Activated naive CD8-positive, alpha-beta T cell treated with anti-CD3 and anti-CD28 coated beads, Interleukin-2, amount 50 U/mL, for 24 hours (primary cell): ENCODE results near the gene OSTC.

Source experiments
- ATAC-seq: fragments of 150-1000 bp; cut with Tn5 transposase; one replicate; pipeline ENCODE4 v1.10.0; 2021
- DNase-seq: peaks from one replicate; pipeline ENCODE4 v3.0.0; 2021
- H3K27ac Mint-ChIP-seq: one replicate; pipeline ENCODE4 v1.8.0; 2021; ENCODE audit warnings: mild to moderate bottlenecking, mixed read lengths
- H3K27me3 Mint-ChIP-seq: one replicate; pipeline ENCODE4 v1.8.0; 2021; ENCODE audit warnings: mixed read lengths
- H3K36me3 Mint-ChIP-seq: one replicate; pipeline ENCODE4 v1.8.0; 2021; ENCODE audit warnings: low read depth, mixed read lengths
- H3K4me1 Mint-ChIP-seq: one replicate; pipeline ENCODE4 v1.8.0; 2021; ENCODE audit warnings: mixed read lengths
- H3K4me3 Mint-ChIP-seq: one replicate; pipeline ENCODE4 v1.8.0; 2021; ENCODE audit warnings: mild to moderate bottlenecking, moderate library complexity, mixed read lengths
- H3K9me3 Mint-ChIP-seq: one replicate; pipeline ENCODE4 v1.8.0; 2021; ENCODE audit warnings: mixed read lengths

Gene OSTC

GRCh38 chr4:108624263-108625056 lies 25.9 kb upstream of the OSTC start:
- Mint-ChIP-seq H3K9me3 (no peaks in the 10 kb centered on the region), H3K27me3 (peaks cover 3% of the 10 kb centered on the region), H3K4me3 (peak overlapping the region; percentile 98), H3K27ac (peak overlapping the region; percentile 98), H3K36me3 (peaks cover 78% of the 10 kb centered on the region), H3K4me1 (peaks cover 56% of the 10 kb centered on the region)
- ATAC-seq (no peak), DNase-seq (no peak)

DNA sequence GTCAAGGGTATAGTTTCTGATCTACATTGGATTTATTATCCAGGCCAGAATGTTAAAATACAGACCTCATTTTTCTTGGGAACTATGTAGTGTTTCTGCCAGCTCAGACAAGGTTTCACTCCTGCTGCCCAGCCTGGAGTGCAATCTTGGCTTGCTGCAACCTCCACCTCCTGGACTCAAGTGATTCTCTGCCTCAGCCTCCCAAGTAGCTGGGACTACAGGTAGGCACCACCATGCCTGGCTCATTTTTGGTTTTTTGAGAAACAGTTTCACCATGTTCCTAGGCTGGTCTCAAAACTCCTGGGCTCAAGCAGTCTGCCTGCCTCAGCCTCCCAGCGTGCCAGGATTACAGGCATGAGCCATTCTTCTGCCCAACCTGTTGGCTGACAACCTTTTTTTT lies 24.3 kb upstream of the OSTC start:
- Mint-ChIP-seq H3K4me3 (peak overlapping the region; percentile 98), H3K4me1 (peaks cover 48% of the 10 kb centered on the region), H3K36me3 (peaks cover 82% of the 10 kb centered on the region), H3K27ac (no peak overlapping the region), H3K9me3 (no peaks in the 10 kb centered on the region), H3K27me3 (no peaks in the 10 kb centered on the region)
- ATAC-seq, result no peak
- no peak for DNase-seq

DNA sequence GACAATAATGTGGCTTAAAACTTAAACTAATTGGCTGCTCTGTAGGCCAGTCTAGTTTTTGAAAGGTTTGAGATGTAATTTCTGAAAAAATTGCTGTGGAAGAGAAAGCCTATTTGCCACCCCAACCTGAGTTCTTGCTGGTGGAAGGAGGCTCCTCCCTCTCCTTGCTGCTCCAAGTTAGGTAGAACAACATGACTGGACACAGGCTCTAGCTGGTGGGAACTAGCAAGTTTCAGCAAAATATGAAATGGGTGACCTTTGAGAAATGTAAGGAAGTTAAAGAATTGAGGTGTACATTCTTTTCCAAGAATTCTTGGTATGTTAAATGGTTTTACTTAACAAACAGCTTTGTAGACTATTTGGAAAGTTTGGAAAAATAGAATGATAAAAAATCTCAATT lies 22.0 kb upstream of the OSTC start:
- Mint-ChIP-seq H3K9me3 (no peaks in the 10 kb centered on the region), H3K4me3 (no peak overlapping the region), H3K4me1 (peaks cover 31% of the 10 kb centered on the region), H3K27me3 (no peaks in the 10 kb centered on the region), H3K36me3 (peaks cover 77% of the 10 kb centered on the region), H3K27ac (no peak overlapping the region)
- ATAC-seq (no peak), DNase-seq (no peak)

DNA sequence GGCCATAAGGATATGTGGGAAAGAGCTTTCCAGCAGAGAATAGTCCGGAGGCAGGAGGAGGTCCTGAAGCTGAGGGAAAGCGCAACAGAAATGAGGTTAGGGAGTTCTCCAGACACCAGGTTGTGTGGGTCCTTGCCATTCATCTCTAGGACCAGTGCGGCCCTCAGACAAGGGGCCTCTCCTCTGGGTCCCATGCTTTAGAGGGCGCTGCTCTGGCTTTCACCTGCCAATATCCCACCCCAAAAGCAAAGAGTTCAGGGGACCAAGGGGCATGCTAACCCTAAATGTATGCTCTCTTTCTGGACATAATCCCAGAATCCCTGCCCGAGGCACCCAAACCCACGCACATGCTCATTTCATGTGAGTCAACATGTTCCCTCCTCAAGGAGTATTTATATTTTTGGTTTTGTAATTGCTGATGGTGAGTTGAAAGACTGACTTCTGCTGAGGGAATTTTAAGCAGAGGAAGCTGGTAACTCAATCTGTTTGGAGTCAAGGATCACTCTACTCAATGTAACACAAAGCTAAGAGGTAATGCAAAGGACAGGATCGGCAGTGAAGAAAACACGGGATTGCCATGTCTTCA lies 15.2 kb upstream of the OSTC start:
- no peaks in the 10 kb centered on the region for H3K9me3 Mint-ChIP-seq
- no peak overlapping the region for H3K27ac Mint-ChIP-seq
- H3K4me1 Mint-ChIP-seq, result no peaks in the 10 kb centered on the region
- DNase-seq (no peak), ATAC-seq (peak; percentile 28)
- peaks cover 55% of the 10 kb centered on the region for H3K36me3 Mint-ChIP-seq
- no peak overlapping the region for H3K4me3 Mint-ChIP-seq
- H3K27me3 Mint-ChIP-seq, result no peaks in the 10 kb centered on the region

DNA sequence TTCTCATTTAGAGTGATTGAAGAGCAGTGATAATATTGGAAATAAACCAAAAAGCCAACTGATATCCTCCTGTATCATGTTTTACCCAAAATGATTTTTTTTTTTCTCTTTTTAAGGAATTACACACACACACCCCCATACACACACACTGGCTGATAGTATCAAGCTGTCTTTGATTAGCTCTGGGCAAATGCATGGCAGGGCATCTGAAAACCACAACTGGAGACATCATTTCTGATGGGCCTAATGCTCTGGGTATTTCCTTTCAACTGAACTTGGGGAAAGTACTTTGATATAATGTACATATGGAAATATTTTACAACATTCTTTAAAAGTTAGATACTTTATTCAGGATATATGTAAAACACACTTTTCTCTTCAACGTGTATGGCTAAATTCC lies 14.2 kb upstream of the OSTC start:
- no peak for DNase-seq
- no peaks in the 10 kb centered on the region for H3K27me3 Mint-ChIP-seq
- peaks cover 52% of the 10 kb centered on the region for H3K36me3 Mint-ChIP-seq
- H3K4me1 Mint-ChIP-seq, result no peaks in the 10 kb centered on the region
- no peak overlapping the region for H3K4me3 Mint-ChIP-seq
- H3K9me3 Mint-ChIP-seq, result no peaks in the 10 kb centered on the region
- H3K27ac Mint-ChIP-seq, result no peak overlapping the region
- ATAC-seq, result no peak

GRCh38 chr4:108637856-108638255 lies 12.5 kb upstream of the OSTC start:
- no peak overlapping the region for H3K4me3 Mint-ChIP-seq

DNA sequence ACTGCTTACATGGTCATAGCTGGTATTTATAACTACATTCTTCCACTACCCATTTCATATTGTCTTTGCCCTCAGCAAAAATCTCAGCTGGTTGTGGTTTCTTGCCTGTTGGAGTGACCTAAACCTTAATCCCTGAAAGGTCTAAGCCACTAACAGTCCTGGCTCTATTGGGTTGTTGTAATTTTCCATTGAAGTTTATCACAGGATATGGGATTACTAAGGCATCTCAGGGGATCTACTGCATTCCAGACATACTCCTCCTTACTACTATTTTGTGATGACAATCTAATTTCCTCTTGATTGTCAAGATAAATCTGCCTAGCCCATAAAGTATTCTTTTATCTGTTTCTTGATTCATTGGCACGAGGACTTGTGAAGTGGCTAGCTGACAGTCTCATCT lies 6.2 kb upstream of the OSTC start:
- no peak for DNase-seq
- H3K27me3 Mint-ChIP-seq, result no peaks in the 10 kb centered on the region
- peaks cover 10% of the 10 kb centered on the region for H3K36me3 Mint-ChIP-seq
- no peaks in the 10 kb centered on the region for H3K9me3 Mint-ChIP-seq
- ATAC-seq, result no peak
- H3K4me1 Mint-ChIP-seq, result peaks cover 3% of the 10 kb centered on the region
- H3K4me3 Mint-ChIP-seq, result no peak overlapping the region
- H3K27ac Mint-ChIP-seq, result no peak overlapping the region

More at GRCh38 chr4:108637856-108638255, 12.5 kb upstream of the OSTC start:
- H3K27me3 Mint-ChIP-seq, result no peaks in the 10 kb centered on the region
- DNase-seq (no peak), ATAC-seq (no peak)
- H3K27ac Mint-ChIP-seq, result no peak overlapping the region
- H3K4me1 Mint-ChIP-seq, result no peaks in the 10 kb centered on the region
- H3K9me3 Mint-ChIP-seq, result no peaks in the 10 kb centered on the region
- peaks cover 39% of the 10 kb centered on the region for H3K36me3 Mint-ChIP-seq

DNA sequence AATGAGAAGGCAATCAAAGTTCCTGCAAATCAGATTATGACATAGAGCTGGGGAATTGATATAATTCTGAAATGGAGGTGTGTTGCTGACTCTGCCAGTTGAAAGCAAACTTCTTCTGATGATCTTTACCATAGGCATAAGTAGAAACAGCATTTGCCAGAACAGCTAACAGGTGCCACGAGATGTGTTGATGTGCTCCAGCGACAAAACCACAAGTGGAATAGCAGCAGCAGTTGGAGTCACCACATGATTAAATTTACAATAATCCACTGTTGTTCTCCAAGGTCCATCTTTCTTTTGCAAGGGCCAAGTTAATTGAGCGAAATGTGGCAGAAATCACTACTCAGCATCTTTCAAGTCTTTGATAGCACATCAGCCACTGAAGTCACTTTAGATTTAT lies 3.7 kb upstream of the OSTC start:
- H3K4me1 Mint-ChIP-seq, result peaks cover 23% of the 10 kb centered on the region
- no peak overlapping the region for H3K4me3 Mint-ChIP-seq
- no peaks in the 10 kb centered on the region for H3K9me3 Mint-ChIP-seq
- peaks cover 9% of the 10 kb centered on the region for H3K36me3 Mint-ChIP-seq
- H3K27ac Mint-ChIP-seq, result no peak overlapping the region
- DNase-seq (no peak), ATAC-seq (no peak)
- H3K27me3 Mint-ChIP-seq, result no peaks in the 10 kb centered on the region

DNA sequence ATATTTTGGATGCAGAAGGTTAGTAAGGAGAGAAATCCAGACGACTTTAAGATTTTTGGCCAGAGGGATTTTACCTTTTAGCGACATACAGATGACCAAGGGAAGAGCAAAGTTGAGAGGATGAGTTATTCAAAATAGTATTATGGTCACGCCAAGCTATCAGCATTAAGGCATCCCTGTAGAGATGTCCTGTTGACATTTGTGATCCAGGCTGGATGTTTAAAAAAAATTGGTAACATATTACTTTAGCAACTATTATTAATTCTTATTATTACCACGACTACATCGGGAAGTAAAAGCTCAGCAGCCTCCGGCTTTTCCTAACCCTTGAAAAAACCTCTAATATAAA lies 562 bp upstream of the OSTC start:
- H3K4me1 Mint-ChIP-seq, result peaks cover 43% of the 10 kb centered on the region
- H3K36me3 Mint-ChIP-seq, result peaks cover 25% of the 10 kb centered on the region
- DNase-seq, result no peak
- ATAC-seq, result peak; percentile 5
- H3K4me3 Mint-ChIP-seq, result peak overlapping the region; percentile 99
- no peaks in the 10 kb centered on the region for H3K27me3 Mint-ChIP-seq
- H3K27ac Mint-ChIP-seq, result peak overlapping the region; percentile 97
- no peaks in the 10 kb centered on the region for H3K9me3 Mint-ChIP-seq

DNA sequence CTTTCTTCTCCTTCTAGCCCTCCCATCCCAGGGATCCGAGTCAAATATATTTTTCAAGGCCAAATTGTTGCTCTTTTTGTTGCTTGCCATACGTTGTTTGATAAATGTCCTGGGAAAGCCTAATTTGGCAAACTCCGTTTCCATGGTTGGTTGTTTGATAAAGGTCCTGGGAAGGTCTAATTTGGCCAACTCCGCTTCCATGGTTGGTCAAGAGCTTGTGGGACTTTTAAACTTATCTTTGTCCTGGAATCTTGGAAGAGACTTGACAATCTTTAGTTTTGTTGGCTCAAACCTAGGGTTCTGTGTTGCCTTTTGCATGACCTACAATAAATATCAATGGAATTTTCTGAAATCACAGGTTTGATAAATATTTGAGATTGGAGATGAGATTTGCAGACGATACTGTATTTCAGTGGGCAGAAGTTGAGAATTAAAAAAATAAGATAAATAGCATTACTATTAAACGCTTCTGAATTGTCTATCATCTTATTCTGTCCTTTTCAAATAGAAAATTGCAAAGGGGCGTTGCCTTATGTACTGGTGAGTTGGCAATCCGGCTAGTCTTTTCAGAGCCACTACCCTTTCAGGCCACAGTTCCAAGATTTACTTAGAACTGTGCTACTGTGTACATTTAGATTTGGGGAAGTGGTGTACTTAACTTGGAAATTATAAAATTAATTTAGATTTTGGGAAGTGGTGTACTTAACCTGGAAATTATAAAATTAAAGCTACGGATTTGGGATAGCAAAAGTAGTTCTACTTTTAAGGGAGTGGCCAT lies 804 bp downstream of the OSTC start:
- H3K27me3 Mint-ChIP-seq, result no peaks in the 10 kb centered on the region

GRCh38 chr4:108662629-108663028 lies 12.2 kb downstream of the OSTC start:
- Mint-ChIP-seq H3K27me3 (no peaks in the 10 kb centered on the region), H3K36me3 (peaks cover 46% of the 10 kb centered on the region), H3K9me3 (no peaks in the 10 kb centered on the region), H3K4me1 (no peaks in the 10 kb centered on the region), H3K4me3 (no peak overlapping the region), H3K27ac (no peak overlapping the region)
- ATAC-seq, result no peak
- DNase-seq, result no peak

More for the DNA sequence above, 804 bp downstream of the OSTC start:
- peaks cover 43% of the 10 kb centered on the region for H3K4me1 Mint-ChIP-seq
- H3K4me3 Mint-ChIP-seq, result peak overlapping the region; percentile 99
- H3K9me3 Mint-ChIP-seq, result no peaks in the 10 kb centered on the region
- no peak for ATAC-seq
- peak overlapping the region; percentile 97 for H3K27ac Mint-ChIP-seq
- peaks cover 28% of the 10 kb centered on the region for H3K36me3 Mint-ChIP-seq
- DNase-seq, result no peak

DNA sequence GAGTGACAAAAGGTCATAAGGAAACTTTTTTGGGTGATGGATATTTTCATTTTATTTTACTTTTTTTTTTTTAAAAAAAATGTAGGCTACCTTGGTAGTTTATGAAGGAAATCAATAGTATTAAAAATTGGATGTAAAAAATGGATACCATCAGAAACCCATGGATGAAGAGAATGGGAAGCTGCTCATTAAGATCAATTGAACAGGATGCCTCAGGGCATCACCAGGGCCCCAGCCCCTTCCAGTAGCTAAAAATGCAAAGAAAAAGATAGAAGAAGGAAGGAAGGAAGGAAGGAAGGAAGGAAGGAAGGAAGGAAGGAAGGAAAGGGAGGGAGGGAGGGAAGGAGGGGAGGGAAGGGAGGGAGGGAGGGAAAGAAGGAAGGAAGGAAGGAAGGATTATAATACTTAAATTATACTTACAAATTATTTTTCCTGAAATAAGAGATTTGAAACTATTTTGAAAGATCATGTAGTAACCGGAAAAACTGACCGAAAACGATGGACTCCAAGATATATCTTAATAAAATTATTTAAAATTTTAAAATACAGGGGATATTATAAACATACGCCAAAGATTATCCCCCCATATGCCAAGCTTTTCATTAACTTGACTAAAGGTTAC lies 24.1 kb downstream of the OSTC start:
- H3K27me3 Mint-ChIP-seq, result no peaks in the 10 kb centered on the region
- H3K4me1 Mint-ChIP-seq, result peaks cover 4% of the 10 kb centered on the region
- H3K9me3 Mint-ChIP-seq, result no peaks in the 10 kb centered on the region
- H3K36me3 Mint-ChIP-seq, result peaks cover 20% of the 10 kb centered on the region
- no peak for DNase-seq
- no peak for ATAC-seq
- no peak overlapping the region for H3K27ac Mint-ChIP-seq
- no peak overlapping the region for H3K4me3 Mint-ChIP-seq

- ATAC-seq (no peak), DNase-seq (no peak)
- no peaks in the 10 kb centered on the region for H3K36me3 Mint-ChIP-seq
- H3K4me1 Mint-ChIP-seq, result no peaks in the 10 kb centered on the region
- H3K27ac Mint-ChIP-seq, result no peak overlapping the region
- H3K4me3 Mint-ChIP-seq, result no peak overlapping the region
- H3K27me3 Mint-ChIP-seq, result no peaks in the 10 kb centered on the region
- no peaks in the 10 kb centered on the region for H3K9me3 Mint-ChIP-seq
Observed at GRCh38 chr4:108681321-108681809, 31.0 kb downstream of the OSTC start.

DNA sequence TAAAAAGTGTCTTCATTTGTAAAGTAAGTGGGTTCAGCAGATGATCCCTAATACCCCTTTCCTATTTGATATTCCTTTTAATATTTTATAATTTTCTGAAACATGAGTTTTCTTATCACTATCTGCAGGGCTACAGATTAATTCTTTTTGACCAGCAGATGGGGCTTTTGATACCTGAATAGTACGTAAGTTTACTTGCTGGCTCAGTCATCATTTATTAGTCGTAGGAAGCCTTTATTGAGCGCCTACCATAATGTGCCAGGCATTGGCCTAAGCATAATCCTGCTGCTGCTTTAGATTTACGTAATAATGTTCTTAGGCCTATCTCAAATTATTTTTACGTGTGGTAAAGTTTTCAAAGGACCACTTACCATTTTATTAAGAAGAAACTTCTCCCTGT lies 33.1 kb downstream of the OSTC start:
- H3K27me3 Mint-ChIP-seq, result no peaks in the 10 kb centered on the region
- H3K27ac Mint-ChIP-seq, result no peak overlapping the region
- no peak overlapping the region for H3K4me3 Mint-ChIP-seq
- no peak for DNase-seq
- H3K36me3 Mint-ChIP-seq, result no peaks in the 10 kb centered on the region
- no peaks in the 10 kb centered on the region for H3K4me1 Mint-ChIP-seq
- no peaks in the 10 kb centered on the region for H3K9me3 Mint-ChIP-seq
- no peak for ATAC-seq
